Temporal lobe (tissue), 1 donor: Measurements from ENCODE around the gene APOBEC4. TPM values are rescaled to one million over a fixed set of nuclear protein-coding genes. Genes with fewer than 3 reads are reported as not detected.

ENCODE experiments used
- total RNA-seq: library from RNA; depleted of rRNA; stranded (reverse); fragments of >200 nt; gene quantifications from one replicate; pipeline ENCODE4 v1.2.3, GENCODE V29; 2014

The APOBEC4 gene
- total RNA-seq, 1 donor from 2014 or later = not detected

Other genes starting within 250 kb of the APOBEC4 start
- gene NMNAT2, start 234.9 kb downstream of the APOBEC4 start, total RNA-seq = 58.3 TPM
- gene SMG7, start 180.8 kb downstream of the APOBEC4 start, total RNA-seq = 29.0 TPM
- gene NCF2, start 62.9 kb downstream of the APOBEC4 start, total RNA-seq = 1.7 TPM
- gene ARPC5, start 17.5 kb downstream of the APOBEC4 start, total RNA-seq = 66.4 TPM
- gene RGL1, start 151.8 kb upstream of the APOBEC4 start, total RNA-seq = 34.7 TPM